HCT116 (cell line): ENCODE data around the gene RABGAP1. TPM values are rescaled to one million over a fixed set of nuclear protein-coding genes. Genes with fewer than 3 reads are reported as not detected.

Experiments used
- ATAC-seq: fragments of 200-7000 bp; cut with Tn5 transposase; 2 replicates; pipeline ENCODE4 v1.9.1; 2020; ENCODE audit warnings: mild to moderate bottlenecking, moderate library complexity
- BruUV-seq: library from RNA; stranded (reverse); fragments of 400-500 nt; replicated peaks from 2 replicates; lab custom pipeline; 2021; lab: Mats Ljungman, UMichigan
- CTCF ChIA-PET: fragments of 300-600 bp; sonication (Branson Sonifier 250); formaldehyde crosslinking; loops from one replicate; lab custom pipeline; 2021; ENCODE audit warnings: antibody characterized with exemption; lab: Charles Lee
- POLR2A ChIA-PET: fragments of 300-600, 350-600 bp; sonication (Branson Sonifier 250); formaldehyde crosslinking; loops from one replicate; lab custom pipeline; 2021; ENCODE audit warnings: antibody characterized with exemption; lab: Charles Lee
- RAD21 ChIA-PET, 2 experiments: fragments of 300-600 bp; sonication (Branson Sonifier 250); formaldehyde crosslinking; loops; one replicate each; lab custom pipeline; 2023; ENCODE audit warnings: low total read pairs in 2 of 2; ENCODE audit not compliant: uncharacterized antibody in 2 of 2, unreplicated experiment in 2 of 2, low non-redundant PET in 1 of 2; lab: Charles Lee
- DNase-seq: peaks from one replicate; pipeline ENCODE4 v3.0.0-alpha.2; 2010; ENCODE audit warnings: low read depth, low spot score
- H2AFZ ChIP-seq: fragments of 200-600 bp; shearing (Covaris generic), sonication (generic); 2 replicates; pipeline ENCODE4 v1.6.1; 2017; ENCODE audit warnings: low read depth, mixed run types, mixed read lengths, antibody characterized with exemption, low read length; ENCODE audit not compliant: poor library complexity, severe bottlenecking
- H3K27ac ChIP-seq: 2 replicates; pipeline ENCODE4 v1.5.1; 2012; ENCODE audit warnings: low read depth, low read length
- H3K27me3 ChIP-seq: fragments of 200-600 bp; sonication (generic); 2 replicates; pipeline ENCODE4 v1.6.1; 2016; ENCODE audit warnings: mixed run types, low read length, mixed read lengths; ENCODE audit not compliant: insufficient read depth
- H3K36me3 ChIP-seq, 2 experiments: fragments of 200-500 bp in 1 of 2; fragments of 200-600 bp in 1 of 2; sonication (Bioruptor generic) in 1 of 2; sonication (generic) in 1 of 2; 2 replicates each; pipeline versions ENCODE4 v1.5.1 to v1.6.1; 2014 to 2016; ENCODE audit warnings: low read length in 2 of 2, inconsistent platforms in 1 of 2, mixed read lengths in 1 of 2, mixed run types in 1 of 2; ENCODE audit not compliant: insufficient read depth in 2 of 2, control insufficient read depth in 1 of 2
- H3K4me1 ChIP-seq, 2 experiments: fragments of 200-600 bp in 1 of 2; sonication (generic) in 1 of 2; 2 replicates each; pipeline versions ENCODE4 v1.5.1 to v1.6.1; 2012 to 2017; ENCODE audit warnings: low read length in 2 of 2, inconsistent platforms in 1 of 2, mild to moderate bottlenecking in 1 of 2, mixed read lengths in 1 of 2, mixed run types in 1 of 2, moderate library complexity in 1 of 2; ENCODE audit not compliant: insufficient read depth in 2 of 2, control insufficient read depth in 1 of 2
- H3K4me2 ChIP-seq: fragments of 200-600 bp; sonication (generic); 2 replicates; pipeline ENCODE4 v1.6.1; 2017; ENCODE audit warnings: mixed run types, low read length, mixed read lengths
- H3K4me3 ChIP-seq, 2 experiments: fragments of 200-600 bp in 1 of 2; sonication (generic) in 1 of 2; replicated peaks in 1 of 2; 2 replicates each; pipeline ENCODE4 v1.5.1; 2011 to 2016; ENCODE audit warnings: low read length in 2 of 2, control low read depth in 1 of 2, low read depth in 1 of 2, mild to moderate bottlenecking in 1 of 2, mixed read lengths in 1 of 2, mixed run types in 1 of 2
- H3K79me2 ChIP-seq: fragments of 200-600 bp; sonication (generic); 2 replicates; pipeline ENCODE4 v1.6.1; 2017; ENCODE audit warnings: mild to moderate bottlenecking, mixed run types, low read length, moderate library complexity, mixed read lengths; ENCODE audit not compliant: insufficient read depth
- H3K9ac ChIP-seq: fragments of 200-600 bp; sonication (generic); 2 replicates; pipeline ENCODE4 v1.6.1; 2016; ENCODE audit warnings: low read length, mixed read lengths
- H3K9me2 ChIP-seq: fragments of 200-600 bp; sonication (generic), shearing (Covaris generic); 2 replicates; pipeline ENCODE4 v1.6.1; 2017; ENCODE audit warnings: mixed run types, mild to moderate bottlenecking, moderate library complexity; ENCODE audit not compliant: insufficient read depth
- H3K9me3 ChIP-seq, 2 experiments: fragments of 200-500 bp in 1 of 2; fragments of 200-600 bp in 1 of 2; sonication (Bioruptor generic) in 1 of 2; sonication (generic) in 1 of 2; 2 replicates each; pipeline ENCODE4 v1.6.1; 2014 to 2017; ENCODE audit warnings: low read length in 2 of 2, mixed read lengths in 2 of 2, inconsistent platforms in 1 of 2, low read depth in 1 of 2, mild to moderate bottlenecking in 1 of 2, mixed run types in 1 of 2, moderate library complexity in 1 of 2; ENCODE audit not compliant: control insufficient read depth in 1 of 2, insufficient read depth in 1 of 2
- H4K20me1 ChIP-seq: fragments of 200-600 bp; sonication (generic), shearing (Covaris generic); 2 replicates; pipeline ENCODE4 v1.6.1; 2017; ENCODE audit warnings: mixed run types, mild to moderate bottlenecking, moderate library complexity; ENCODE audit not compliant: insufficient read depth
- CEBPB ChIP-seq: IDR thresholded peaks from 2 replicates; pipeline ENCODE4 v1.6.1; 2012; ENCODE audit warnings: low read depth
- CTCF ChIP-seq, 3 experiments: fragments of 200-600 bp in 1 of 3; sonication (generic) in 1 of 3; IDR thresholded peaks in 2 of 3; conservative IDR thresholded peaks in 1 of 3; 2 replicates each; pipeline ENCODE4 v1.5.1; 2012 to 2017; ENCODE audit warnings: low read depth in 2 of 3, low read length in 2 of 3, antibody characterized with exemption in 1 of 3, borderline replicate concordance in 1 of 3, control low read depth in 1 of 3, mild to moderate bottlenecking in 1 of 3, mixed read lengths in 1 of 3, mixed run types in 1 of 3, moderate library complexity in 1 of 3; ENCODE audit not compliant: insufficient read depth in 1 of 3
- EGR1 ChIP-seq: IDR thresholded peaks from 2 replicates; pipeline ENCODE4 v1.6.1; 2012; ENCODE audit warnings: low read depth
- ELF1 ChIP-seq: IDR thresholded peaks from 2 replicates; pipeline ENCODE4 v1.6.1; 2012; ENCODE audit warnings: low read depth, borderline replicate concordance
- EZH2 ChIP-seq: fragments of 200-600 bp; sonication (generic); IDR thresholded peaks from 2 replicates; pipeline ENCODE4 v1.6.1; 2017; ENCODE audit warnings: antibody characterized with exemption, mixed run types
- EZH2phosphoT487 ChIP-seq: fragments of 200-600 bp; IDR thresholded peaks from 2 replicates; pipeline ENCODE4 v1.6.1; 2018; ENCODE audit warnings: antibody characterized with exemption, borderline replicate concordance
- JUND ChIP-seq: IDR thresholded peaks from 2 replicates; pipeline ENCODE4 v1.6.1; 2012
- MAX ChIP-seq: IDR thresholded peaks from 2 replicates; pipeline ENCODE4 v1.6.1; 2012
- POLR2A ChIP-seq: IDR thresholded peaks from 2 replicates; pipeline ENCODE4 v1.7.0; 2011; ENCODE audit warnings: borderline replicate concordance; ENCODE audit not compliant: insufficient read depth, insufficient read length; ENCODE audit errors: extremely low read depth
- POLR2AphosphoS5 ChIP-seq: IDR thresholded peaks from 2 replicates; pipeline ENCODE4 v1.6.1; 2011; ENCODE audit warnings: mild to moderate bottlenecking, low read depth, low read length, moderate library complexity
- REST ChIP-seq: IDR thresholded peaks from 2 replicates; pipeline ENCODE4 v1.6.1; 2012; ENCODE audit warnings: low read depth
- SP1 ChIP-seq: IDR thresholded peaks from 2 replicates; pipeline ENCODE4 v1.6.1; 2012; ENCODE audit warnings: low read depth
- SRF ChIP-seq: IDR thresholded peaks from 2 replicates; pipeline ENCODE4 v1.6.1; 2012; ENCODE audit warnings: low read depth
- TCF7L2 ChIP-seq: IDR thresholded peaks from 2 replicates; pipeline ENCODE4 v1.7.0; 2011; ENCODE audit warnings: borderline replicate concordance, inconsistent platforms; ENCODE audit not compliant: insufficient read depth, insufficient read length; ENCODE audit errors: extremely low read depth
- YY1 ChIP-seq: IDR thresholded peaks from 2 replicates; pipeline ENCODE4 v1.6.1; 2011; ENCODE audit warnings: low read length, low read depth, moderate library complexity, mild to moderate bottlenecking; ENCODE audit not compliant: insufficient replicate concordance; ENCODE audit errors: extremely low read depth
- ZFX ChIP-seq: fragments of 450-650 bp; IDR thresholded peaks from 2 replicates; pipeline ENCODE4 v1.6.1; 2017
- intact Hi-C: fragments of 100-400 bp; cut with micrococcal nuclease; formaldehyde crosslinking; loops from 2 replicates; pipeline ENCODE4 v1.10.0; 2022
- total RNA-seq: library from RNA; stranded (reverse); gene quantifications from one replicate; pipeline ENCODE4 v1.2.1, GENCODE V29; 2021; ENCODE audit not compliant: unreplicated experiment

The RABGAP1 gene
- total RNA-seq, 1 experiment from 2014 or later = 29.7 TPM

- Histone ChIP-seq H3K4me3 (peak within 1 kb of the TSS; percentile 96 to 98), H3K4me2 (peak within 1 kb of the TSS; percentile 85), H3K9ac (peak within 1 kb of the TSS; percentile 89), H3K79me2 (peaks cover 91% of the 10 kb centered on the region), H2AFZ (no peak within 1 kb of the TSS), H3K9me3 (no peaks in the 10 kb centered on the region), H3K27ac (peak within 1 kb of the TSS; percentile 74), H3K4me1 (peaks cover 2 to 16% of the 10 kb centered on the region in 2 experiments; a peak in 3 of 4 replicates), H3K36me3 (no peaks in the 10 kb centered on the region), H4K20me1 (0 out of 2 replicates have a peak, but pooled peaks cover 5% of the 10 kb centered on the region), H3K9me2 (0 out of 2 replicates have a peak, but pooled peaks cover 3% of the 10 kb centered on the region), H3K27me3 (no peaks in the 10 kb centered on the region)
- ATAC-seq (peak; percentile 96), DNase-seq (peak; percentile 90)
- TF ChIP-seq ZFX (peak; percentile 94), EZH2phosphoT487 (no peak), SP1 (peak; percentile 95), CEBPB (no peak), EGR1 (peak; percentile 44; the same call in 1 of the 2 replicates), CTCF (IDR thresholded peaks at IDR 0.05 in 2 of 3, conservative IDR thresholded peaks at IDR 0.05 in 1 of 3; ENCODE audit: borderline replicate concordance in 1 of 3, insufficient read depth in 1 of 3, low read depth in 2 of 3, low read length in 2 of 3) (no peak), REST (no peak), SRF (peak; percentile 72; the same call in 1 of the 2 replicates), POLR2AphosphoS5 (peak; percentile 94), ELF1 (peak; percentile 55; the same call in 1 of the 2 replicates), TCF7L2 (peak; percentile 75), JUND (no peak), POLR2A (peak; percentile 61), MAX (peak; percentile 65), EZH2 (no peak), YY1 (peak; percentile 64)
- RAD21 ChIA-PET = interaction anchor here (1.0 to 1.1 kb wide), 2 partner anchors 9 to 18 kb away, joined by 3 to 4 read pairs; partner anchors contain the start of genes RABGAP1 (in 1 of the 2) and ZBTB6 (in 1 of the 2)
- intact Hi-C loops = loop anchor here (1.0 kb wide), 1 partner anchor 18 kb away; the partner anchor contains the start of gene ZBTB6
- no TSS peak for BruUV-seq
- CTCF ChIA-PET = interaction anchor here (1.2 to 1.5 kb wide), 2 partner anchors 9 to 60 kb away, joined by 3 to 5 read pairs; partner anchors contain the start of gene RABGAP1
- POLR2A ChIA-PET = interaction anchor here (0.6 to 2.1 kb wide), 7 partner anchors 9 to 1482 kb away, joined by 3 to 25 read pairs (median 5); partner anchors contain the start of genes RABGAP1, RC3H2 and ZBTB6
Measured at GRCh38 chr9:122931226-122932121, 9.3 kb upstream of the RABGAP1 start, which contains the start of gene ZBTB26. Gene ZBTB26, minus strand, starts transcription at chr9:122931512. Its CDS starts 11,578 bp downstream, at chr9:122919934.
